ENCODE results near the gene NOXRED1.
A peak's percentile ranks its signal among the peaks of the same experiment; 100 is the strongest.

Gene NOXRED1

DNA sequence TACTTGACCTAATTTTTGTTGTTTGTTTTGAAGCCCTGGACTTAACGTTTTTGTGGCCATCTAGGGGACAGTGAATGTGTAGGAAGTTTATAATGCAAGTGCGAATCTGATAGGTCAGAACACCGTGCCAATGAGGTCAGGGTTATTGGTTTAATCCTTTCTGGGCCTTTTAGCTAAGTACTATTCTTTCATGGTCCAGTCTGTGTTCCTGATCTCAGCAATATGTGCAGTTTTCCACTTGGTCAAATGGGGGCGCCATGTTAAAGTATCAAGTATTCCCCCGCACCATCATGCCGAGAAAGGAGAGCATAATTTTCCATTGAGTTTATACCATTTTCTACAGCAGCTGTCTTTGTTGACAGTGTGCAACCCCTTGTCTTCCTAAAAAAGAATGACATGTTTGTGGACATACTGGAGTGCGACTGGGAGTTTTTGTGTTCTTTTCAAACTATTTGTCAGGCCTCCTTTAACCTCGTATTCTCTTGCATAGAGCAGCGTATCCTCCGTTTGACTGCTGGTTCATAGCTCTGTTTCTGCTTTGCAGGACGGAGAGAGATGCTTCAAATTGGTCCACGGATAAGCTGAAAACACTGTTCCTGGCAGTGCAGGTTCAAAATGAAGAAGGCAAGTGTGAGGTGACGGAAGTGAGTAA lies 35.9 kb upstream of the NOXRED1 start:
- no peaks in the 10 kb centered on the region for H3K9me3 ChIP-seq
- peak in 1 of 2 donors; percentile 77 for DNase-seq
- H3K36me3 ChIP-seq: peaks cover 42 to 46% (median 46%) of the 10 kb centered on the region in 3 donors
- peaks cover 0 to 31% (median 21%) of the 10 kb centered on the region in 4 donors for H3K4me1 ChIP-seq
- no peaks in the 10 kb centered on the region for H3K27me3 ChIP-seq
- peak overlapping the region in 1 of 2 donors; percentile 94 for H3K27ac ChIP-seq
- intact Hi-C loops (cut with DNase I; ENCODE audit: low total_unique reads): loop anchor here (5.0 kb wide), 2 partner anchors 98 to 248 kb away; partner anchors contain the start of genes ALKBH1 and SLIRP
- TF ChIP-seq, protein P1, sequence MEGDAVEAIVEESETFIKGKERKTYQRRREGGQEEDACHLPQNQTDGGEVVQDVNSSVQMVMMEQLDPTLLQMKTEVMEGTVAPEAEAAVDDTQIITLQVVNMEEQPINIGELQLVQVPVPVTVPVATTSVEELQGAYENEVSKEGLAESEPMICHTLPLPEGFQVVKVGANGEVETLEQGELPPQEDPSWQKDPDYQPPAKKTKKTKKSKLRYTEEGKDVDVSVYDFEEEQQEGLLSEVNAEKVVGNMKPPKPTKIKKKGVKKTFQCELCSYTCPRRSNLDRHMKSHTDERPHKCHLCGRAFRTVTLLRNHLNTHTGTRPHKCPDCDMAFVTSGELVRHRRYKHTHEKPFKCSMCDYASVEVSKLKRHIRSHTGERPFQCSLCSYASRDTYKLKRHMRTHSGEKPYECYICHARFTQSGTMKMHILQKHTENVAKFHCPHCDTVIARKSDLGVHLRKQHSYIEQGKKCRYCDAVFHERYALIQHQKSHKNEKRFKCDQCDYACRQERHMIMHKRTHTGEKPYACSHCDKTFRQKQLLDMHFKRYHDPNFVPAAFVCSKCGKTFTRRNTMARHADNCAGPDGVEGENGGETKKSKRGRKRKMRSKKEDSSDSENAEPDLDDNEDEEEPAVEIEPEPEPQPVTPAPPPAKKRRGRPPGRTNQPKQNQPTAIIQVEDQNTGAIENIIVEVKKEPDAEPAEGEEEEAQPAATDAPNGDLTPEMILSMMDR (IDR thresholded peaks at IDR 0.05): peak; percentile 31 to 39
- peak overlapping the region; percentile 89 for H3K4me3 ChIP-seq

DNA sequence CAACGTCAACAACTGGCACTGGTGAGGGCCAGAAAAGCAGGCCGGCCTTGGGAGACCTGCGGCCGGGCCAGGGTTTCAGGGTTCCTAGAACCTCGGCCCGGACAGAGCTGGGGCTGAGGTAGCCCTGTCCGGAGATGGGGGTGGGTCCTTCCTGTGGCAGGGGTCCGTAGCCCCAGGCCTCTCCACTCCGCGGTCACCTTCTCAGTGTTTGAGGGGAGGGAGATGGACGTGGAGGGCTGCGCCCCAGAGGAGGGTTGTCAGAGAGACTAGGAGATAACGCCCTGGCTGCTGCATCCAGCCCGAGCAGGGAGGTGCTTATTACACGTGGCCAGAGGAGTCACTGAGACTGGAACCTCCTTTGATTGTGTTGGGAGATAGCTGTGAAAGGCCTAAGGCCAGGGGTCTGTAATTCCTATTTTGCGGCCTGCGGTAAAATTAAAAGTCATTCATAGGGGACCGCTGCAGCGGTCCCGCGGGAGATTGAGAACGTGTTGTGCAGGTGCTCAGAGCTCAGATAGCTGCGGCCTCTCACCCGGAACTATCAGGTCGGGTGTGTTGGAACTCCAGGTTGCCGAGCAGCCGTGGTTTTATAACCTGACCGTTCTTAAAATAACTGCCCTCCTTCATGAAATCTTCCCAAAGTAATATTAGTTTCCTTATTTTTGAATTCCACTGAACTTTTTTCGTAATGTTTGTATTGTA lies 35.1 kb upstream of the NOXRED1 start:
- Histone ChIP-seq H3K27me3 (no peaks in the 10 kb centered on the region), H3K36me3 (peaks cover 34 to 38% (median 38%) of the 10 kb centered on the region in 3 donors), H3K4me1 (peaks cover 0 to 31% (median 21%) of the 10 kb centered on the region in 4 donors), H3K9me3 (no peaks in the 10 kb centered on the region), H3K27ac (peak overlapping the region; percentile 92 to 94), H3K4me3 (peak overlapping the region; percentile 89)
- intact Hi-C loops (cut with DNase I; ENCODE audit: low total_unique reads): loop anchor here (5.0 kb wide), 2 partner anchors 99 to 249 kb away; partner anchors contain the start of genes ALKBH1 and SLIRP
- no peak for DNase-seq
- TF ChIP-seq, protein P1 (IDR thresholded peaks at IDR 0.05): no peak

DNA sequence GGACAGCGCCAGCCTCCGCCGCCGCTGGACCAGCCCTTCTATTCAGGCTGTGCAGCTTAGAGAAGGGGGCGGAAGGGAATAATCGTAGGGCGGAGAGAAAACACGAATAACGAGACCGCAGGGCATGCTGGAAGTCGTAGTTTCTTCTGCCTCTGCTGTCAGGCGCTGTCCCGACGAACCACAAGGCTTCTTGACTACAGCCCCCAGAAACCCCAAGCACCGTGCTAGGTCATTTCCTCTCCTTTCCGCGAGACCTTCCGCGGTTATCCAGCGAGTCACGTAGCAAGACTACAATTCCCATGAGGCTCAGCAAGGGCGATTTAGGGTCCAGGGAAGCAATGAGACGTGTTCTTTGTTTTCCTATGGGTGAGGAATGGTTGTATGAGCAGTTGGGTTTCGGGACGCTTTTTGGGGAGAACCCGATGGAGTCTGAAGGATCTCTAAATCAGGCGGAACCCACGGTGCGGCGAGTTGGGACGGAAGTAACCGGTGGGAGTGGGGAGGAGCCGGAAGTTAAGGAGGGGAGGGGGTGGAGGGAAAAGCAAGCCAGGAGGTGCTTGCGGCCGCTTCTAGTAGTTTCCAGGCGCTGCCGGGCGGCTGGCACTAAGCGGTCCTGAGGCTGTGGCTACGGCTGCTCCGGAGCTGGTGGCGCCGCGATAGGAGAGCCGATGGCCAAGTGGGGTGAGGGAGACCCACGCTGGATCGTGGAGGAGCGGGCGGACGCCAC lies 34.4 kb upstream of the NOXRED1 start, which contains the start of the genes AHSA1 and VIPAS39:
Gene AHSA1 (plus strand): TSS at position 572 of the 727 bp plus-strand sequence. CDS start 97 bp downstream, at position 669.
Gene VIPAS39 (minus strand): TSS at position 80 of the 727 bp plus-strand sequence. CDS start 3,499 bp downstream, outside the sequence.
- peak within 1 kb of the TSS; percentile 92 to 94 for H3K27ac ChIP-seq
- no peaks in the 10 kb centered on the region for H3K9me3 ChIP-seq
- H3K4me1 ChIP-seq: peaks cover 0 to 31% (median 21%) of the 10 kb centered on the region in 4 donors
- peak within 1 kb of the TSS; percentile 89 for H3K4me3 ChIP-seq
- peaks cover 27 to 38% (median 37%) of the 10 kb centered on the region in 3 donors for H3K36me3 ChIP-seq
- TF ChIP-seq, protein P1 (IDR thresholded peaks at IDR 0.05): no peak
- intact Hi-C loops (cut with DNase I; ENCODE audit: low total_unique reads): loop anchor here (5.0 kb wide), 2 partner anchors 100 to 250 kb away; partner anchors contain the start of genes ALKBH1 and SLIRP
- DNase-seq: peak; percentile 97 to 98
- H3K27me3 ChIP-seq: no peaks in the 10 kb centered on the region

DNA sequence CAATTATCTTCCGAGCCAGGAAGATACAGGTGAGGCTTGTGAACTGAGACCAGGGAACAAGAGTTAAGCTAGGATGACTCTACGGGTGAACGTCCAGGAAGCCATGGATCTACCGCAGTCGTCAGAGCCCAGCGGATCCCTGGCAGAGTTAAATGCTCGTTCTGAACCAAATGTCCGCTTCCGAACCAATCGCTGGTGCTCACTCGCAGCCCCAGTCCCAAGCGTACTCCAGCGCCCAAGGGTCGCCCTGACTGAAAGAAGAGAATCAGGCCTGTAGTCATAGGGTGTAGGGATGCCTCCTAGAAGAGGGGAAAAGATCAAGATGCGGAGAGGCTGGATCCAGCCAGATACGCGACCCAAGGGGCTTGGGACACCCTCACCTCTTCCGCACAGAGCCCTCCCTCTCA lies 33.8 kb upstream of the NOXRED1 start:
- peaks cover 0 to 31% (median 21%) of the 10 kb centered on the region in 4 donors for H3K4me1 ChIP-seq
- H3K27ac ChIP-seq: peak overlapping the region; percentile 92 to 94
- no peaks in the 10 kb centered on the region for H3K9me3 ChIP-seq
- H3K4me3 ChIP-seq: peak overlapping the region; percentile 89
- H3K36me3 ChIP-seq: peaks cover 22 to 35% (median 35%) of the 10 kb centered on the region in 3 donors
- H3K27me3 ChIP-seq: no peaks in the 10 kb centered on the region
- no peak for DNase-seq
- TF ChIP-seq, protein P1 (IDR thresholded peaks at IDR 0.05): no peak
- intact Hi-C loops (cut with DNase I; ENCODE audit: low total_unique reads): loop anchor here (5.0 kb wide), 2 partner anchors 100 to 250 kb away; partner anchors contain the start of genes ALKBH1 and SLIRP
